ENCODE data around the gene RARB. TPM values are rescaled to one million over a fixed set of nuclear protein-coding genes. Genes with fewer than 3 reads are reported as not detected.

The RARB gene
- total and polyA plus RNA-seq, 2 of the 13 experiments (the other 11 are each of a cell fraction or from before 2014, with no cell fraction given), result 0.16 TPM; not detected in 1

GRCh38 chr3:25611193-25611592 is 183.1 kb downstream of the RARB start:
- peaks cover 3 to 53% of the 10 kb centered on the region in 2 experiments; a peak in 3 of 5 replicates for H3K36me3 ChIP-seq (replicated peaks in 1 of 2; ENCODE audit: control insufficient read depth in 1 of 2, insufficient read depth in 2 of 2, low read length in 2 of 2)
- H3K27ac ChIP-seq (ENCODE audit: extremely low read length, insufficient read depth, low read length), result no peak overlapping the region
- H3K9me3 ChIP-seq (ENCODE audit: low read length), result no peaks in the 10 kb centered on the region
- no peak for ATAC-seq
- in situ Hi-C loops (cut with HindIII; ENCODE audit: extremely low pct_ligation_motif_present, low pct_unique_long_range_greater_than_20kb), result no loop called here
- H3K9ac ChIP-seq (ENCODE audit: insufficient read depth, low read depth, low read length), result no peak overlapping the region
- CTCF ChIA-PET (ENCODE audit: low intra/inter-chr PET ratio, low total read pairs), result no interaction called here
- TF ChIP-seq THAP7 (CRISPR knock-in tag; IDR thresholded peaks at IDR 0.05) (no peak), ZFYVE20 (CRISPR knock-in tag; IDR thresholded peaks at IDR 0.05; ENCODE audit: borderline replicate concordance, low read depth) (no peak), ZNF296 (CRISPR knock-in tag; conservative IDR thresholded peaks at IDR 0.05) (no peak), ZNF18 (CRISPR knock-in tag; IDR thresholded peaks at IDR 0.05; ENCODE audit: insufficient replicate concordance) (no peak), ZNF776 (CRISPR knock-in tag; IDR thresholded peaks at IDR 0.05) (no peak), KDM5B (CRISPR knock-in tag; IDR thresholded peaks at IDR 0.05; ENCODE audit: borderline replicate concordance) (no peak), MTA3 (CRISPR knock-in tag; IDR thresholded peaks at IDR 0.05) (no peak), RERE (CRISPR knock-in tag; IDR thresholded peaks at IDR 0.05; ENCODE audit: low read depth) (no peak), PCBP2 (optimal IDR thresholded peaks at IDR 0.05; ENCODE audit: low read depth, low read length, poor library complexity, severe bottlenecking) (no peak), NFYB (CRISPR knock-in tag; IDR thresholded peaks at IDR 0.05) (no peak), NFKB2 (CRISPR knock-in tag; IDR thresholded peaks at IDR 0.05; ENCODE audit: borderline replicate concordance) (no peak), ZNF17 (CRISPR knock-in tag; IDR thresholded peaks at IDR 0.05) (no peak), TBX2 (CRISPR knock-in tag; IDR thresholded peaks at IDR 0.05; ENCODE audit: borderline replicate concordance) (no peak), ADNP (CRISPR knock-in tag; IDR thresholded peaks at IDR 0.05) (no peak)
- no peaks in the 10 kb centered on the region for H3K4me1 ChIP-seq (ENCODE audit: insufficient read depth, low read length)
- intact Hi-C loops (cut with micrococcal nuclease; ENCODE audit: unreplicated experiment), result no loop called here
- H3K4me2 ChIP-seq (ENCODE audit: low read depth, low read length), result no peak overlapping the region
- H2AFZ ChIP-seq (ENCODE audit: low read length), result no peak overlapping the region
- 95% methylated on average over 5 of the region's 5 CpGs for WGBS (ENCODE audit: low lambda C conversion rate)
- no peaks in the 10 kb centered on the region for H3K27me3 ChIP-seq (ENCODE audit: control insufficient read depth in 1 of 2, insufficient read depth in 2 of 2, low read length in 2 of 2)
- no peaks in the 10 kb centered on the region for H4K20me1 ChIP-seq (ENCODE audit: insufficient read depth, low read length)
- FAIRE-seq, result no peak
- H3K79me2 ChIP-seq (ENCODE audit: insufficient read depth, low read length), result no peaks in the 10 kb centered on the region
- no TSS peak for BruUV-seq (replicated peaks)
- no peak for DNase-seq (ENCODE audit: low spot score)
- H3K4me3 ChIP-seq (replicated peaks in 1 of 3; ENCODE audit: insufficient read depth in 1 of 3, low read depth in 2 of 3, low read length in 3 of 3), result no peak overlapping the region
- POLR2A ChIA-PET, result no interaction called here

Data from HepG2 (cell line).